ENCODE results near the gene LPCAT1.
"Not testable (repeated sequence)": the region's sequence is repeated elsewhere in the genome, so short reads cannot be mapped to it uniquely, and the experiment has no call there.

Gene LPCAT1

GRCh38 chr5:1440098-1440493 is 83.7 kb downstream of the LPCAT1 start:
- no peak for DNase-seq

DNA sequence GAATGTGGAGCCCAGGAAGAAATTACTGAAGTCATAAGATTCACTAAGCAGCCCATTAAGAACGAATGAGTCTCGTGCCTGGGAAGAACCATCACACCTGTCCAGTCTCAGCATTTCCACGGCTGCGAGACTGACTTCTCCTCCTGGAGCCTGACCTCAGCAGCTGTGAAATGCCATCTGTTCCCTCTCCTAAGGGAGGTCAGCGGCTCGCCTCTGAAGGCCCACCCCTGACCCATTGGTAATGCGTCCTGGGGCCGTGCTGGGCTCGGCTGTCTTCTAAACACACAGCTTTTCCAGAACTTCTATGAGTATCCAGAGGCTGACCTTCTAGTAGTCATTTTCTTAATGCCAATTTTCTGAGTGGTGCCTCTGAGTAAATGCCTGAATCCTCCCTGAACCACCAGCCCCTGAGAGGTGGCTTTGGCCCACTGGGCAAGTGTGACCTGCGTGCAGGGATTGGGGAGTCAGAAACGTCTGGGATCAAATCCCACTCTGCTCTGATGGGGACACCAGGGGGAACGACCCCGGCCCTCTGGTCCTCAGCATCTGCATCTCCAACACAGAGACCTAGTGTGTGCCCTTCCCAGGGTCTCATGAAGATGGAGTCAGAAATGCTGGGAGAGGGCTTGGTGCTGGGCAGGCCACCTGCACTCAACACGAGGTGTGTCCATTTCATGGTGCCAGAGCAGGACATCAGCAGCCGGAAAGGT is 84.2 kb downstream of the LPCAT1 start:
- DNase-seq, result no peak

GRCh38 chr5:1438871-1439270 is 84.9 kb downstream of the LPCAT1 start:
- DNase-seq, result no peak

- DNase-seq, result no peak
Observed at GRCh38 chr5:1437876-1438559, 85.7 kb downstream of the LPCAT1 start.

DNA sequence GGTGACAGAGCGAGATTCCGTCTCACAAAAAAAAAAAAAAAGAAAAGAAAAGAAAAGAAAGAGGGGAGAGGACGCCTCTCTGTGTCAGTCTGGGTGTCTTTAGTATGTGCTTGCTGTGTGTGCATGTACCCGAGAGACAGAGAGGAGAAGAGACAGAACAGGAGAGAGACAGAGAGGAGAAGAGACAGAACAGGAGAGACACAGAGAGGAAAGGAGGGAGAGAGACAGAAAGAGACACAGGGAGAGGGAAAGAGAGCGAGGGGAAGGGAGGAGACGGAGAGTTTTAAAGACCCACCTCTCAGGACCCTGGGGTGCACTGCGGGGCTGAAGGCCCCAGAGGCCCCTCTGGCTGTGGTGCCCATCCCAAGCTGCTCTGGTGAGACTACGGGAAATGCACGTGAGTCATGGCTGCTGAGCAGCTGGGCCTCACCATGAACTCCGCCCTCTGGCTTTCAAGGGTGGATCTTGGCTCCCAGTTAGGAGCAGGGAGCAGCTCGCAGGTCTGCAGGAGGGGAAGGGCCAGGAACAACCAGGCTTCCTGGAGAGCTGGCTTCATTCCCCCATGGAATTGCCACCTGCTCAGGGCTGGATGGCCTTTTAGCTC is 86.4 kb downstream of the LPCAT1 start:
- no peak for DNase-seq

GRCh38 chr5:1436681-1437080 is 87.1 kb downstream of the LPCAT1 start:
- DNase-seq, result no peak

DNA sequence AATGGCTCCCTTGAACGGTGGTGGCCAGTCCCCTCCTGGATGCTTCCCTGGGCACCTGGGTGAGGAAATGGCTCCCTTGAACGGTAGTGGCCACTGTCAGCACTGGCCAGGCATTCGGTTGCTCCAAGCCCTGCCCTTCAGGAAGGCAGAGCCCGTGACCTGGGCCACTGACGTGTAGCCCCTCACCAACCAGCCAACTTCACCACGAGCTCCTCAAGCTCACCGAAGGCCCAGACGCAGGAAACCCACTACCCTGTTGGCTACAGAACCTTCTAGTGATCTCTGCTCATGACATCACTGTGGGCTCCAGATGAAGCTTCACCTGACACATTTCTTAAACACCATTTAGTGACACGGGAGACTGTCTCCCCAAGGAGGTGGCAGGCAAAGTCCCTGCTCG is 87.7 kb downstream of the LPCAT1 start:
- no peak for DNase-seq

DNA sequence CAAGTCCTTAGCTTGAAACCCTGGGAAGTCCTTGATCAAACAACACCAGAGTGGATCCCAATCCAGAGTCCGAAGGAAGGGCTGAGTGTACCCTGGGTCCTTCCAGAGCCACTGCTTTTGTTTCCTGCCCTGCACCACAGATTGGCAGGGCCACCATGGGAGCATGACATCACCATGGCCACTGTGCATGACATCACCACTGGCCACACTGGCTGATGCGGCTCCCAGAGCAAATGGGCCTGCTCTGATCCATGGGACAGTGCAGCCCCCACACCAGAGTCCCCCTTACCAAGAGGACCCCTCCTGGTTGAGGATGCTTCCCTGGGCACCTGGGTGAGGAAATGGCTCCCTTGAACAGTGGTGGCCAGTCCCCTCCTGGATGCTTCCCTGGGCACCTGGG is 88.4 kb downstream of the LPCAT1 start:
- no peak for DNase-seq

DNA sequence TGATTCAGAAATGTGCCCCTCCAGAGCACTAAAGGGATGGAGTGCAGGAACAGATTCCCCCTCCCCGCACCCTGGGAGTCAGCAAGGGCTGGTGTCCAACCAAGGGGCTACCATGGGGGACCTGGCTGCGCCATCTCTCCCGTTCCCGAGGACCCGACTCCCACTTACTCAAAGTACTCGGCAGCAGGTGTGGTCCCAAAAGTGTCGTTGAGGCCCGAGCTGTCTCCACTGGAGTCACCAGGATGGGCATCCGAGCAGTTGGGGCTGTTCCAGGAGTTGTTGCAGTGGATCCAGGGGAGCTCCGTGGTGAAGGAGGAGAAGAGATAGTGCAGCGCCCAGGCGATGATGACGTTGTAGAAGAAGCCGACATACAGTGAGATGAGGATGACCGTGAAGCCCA is 91.5 kb downstream of the LPCAT1 start:
- DNase-seq, result no peak

DNA sequence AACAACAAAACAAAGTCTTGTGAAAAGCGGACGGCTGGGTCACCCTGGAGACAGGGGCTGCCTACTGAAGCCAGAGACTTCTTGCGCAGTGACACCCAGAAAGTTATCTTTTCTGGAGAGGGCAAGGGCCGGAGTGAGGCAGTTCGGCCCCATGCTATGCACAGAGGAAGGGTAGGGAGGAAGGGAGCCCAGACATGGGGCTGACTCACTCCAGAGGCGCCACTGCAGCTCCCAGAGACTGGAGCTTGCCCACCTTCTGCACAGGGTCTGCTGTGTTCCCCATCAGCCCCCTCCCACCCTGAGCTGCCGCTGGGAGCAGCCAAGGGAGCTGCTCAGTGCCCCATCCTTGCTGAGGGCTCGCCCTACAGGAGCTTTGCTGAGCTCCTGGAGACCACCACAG is 91.9 kb downstream of the LPCAT1 start:
- no peak for DNase-seq

DNA sequence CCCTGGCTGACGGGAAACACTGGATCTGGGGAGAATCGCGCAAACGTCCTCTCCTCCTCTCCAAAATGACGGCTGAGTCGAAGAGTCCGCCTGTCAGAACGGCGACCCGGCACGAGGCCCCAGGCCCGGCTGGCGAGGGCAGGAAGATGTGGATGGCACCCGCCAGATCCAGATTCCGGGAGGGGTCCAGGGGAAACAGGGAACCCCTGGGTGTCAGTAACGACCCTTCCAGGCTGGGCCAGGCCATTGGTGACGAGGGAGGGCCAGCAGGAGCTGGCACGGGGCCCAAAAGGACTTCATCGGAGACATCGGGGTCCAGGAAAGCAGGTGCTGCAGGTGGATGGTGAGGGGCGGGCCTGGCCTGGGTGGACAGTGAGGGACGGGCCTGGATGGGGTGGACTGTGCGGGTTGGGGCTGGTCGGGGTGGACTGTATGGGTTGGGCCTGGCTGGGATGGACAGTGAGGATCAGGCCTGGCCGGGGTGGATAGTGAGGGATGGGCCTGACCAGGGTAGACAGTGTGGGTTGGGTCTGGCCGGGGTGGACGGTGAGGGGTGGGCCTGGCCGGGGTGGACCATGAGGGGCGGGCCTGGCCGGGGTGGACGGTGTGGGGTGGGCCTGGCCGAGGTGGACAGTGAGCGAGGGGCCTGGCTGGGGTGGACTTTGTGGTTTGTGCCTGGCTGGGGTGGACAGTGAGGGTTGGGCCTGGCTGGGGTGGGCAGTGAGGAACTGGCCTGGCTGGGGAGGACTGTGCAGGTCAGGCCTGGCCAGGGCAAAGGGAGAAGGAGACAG is 92.5 kb downstream of the LPCAT1 start:
- no peak for DNase-seq

GRCh38 chr5:1430121-1430795 is 93.5 kb downstream of the LPCAT1 start:
- no peak for DNase-seq

GRCh38 chr5:1429496-1429895 is 94.3 kb downstream of the LPCAT1 start:
- DNase-seq, result no peak

DNA sequence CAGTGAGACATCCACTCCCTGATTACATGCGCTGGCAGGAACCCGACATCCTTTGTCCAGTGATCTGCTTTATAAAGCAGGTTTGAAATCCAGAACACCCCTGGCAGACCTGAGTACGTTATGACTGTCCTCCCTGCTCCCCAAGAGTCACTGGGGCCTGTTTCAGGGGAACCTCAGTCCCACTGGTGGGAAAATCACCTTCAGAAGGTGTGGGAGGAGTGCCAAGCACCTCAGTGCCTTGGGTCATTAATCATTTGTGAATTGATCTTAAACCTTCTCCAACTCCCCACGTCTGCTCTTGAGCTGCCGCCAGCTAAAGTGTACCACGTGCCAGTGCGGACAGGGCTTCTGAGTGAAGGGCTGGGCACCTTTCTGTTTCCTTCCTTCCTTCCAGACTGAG is 94.7 kb downstream of the LPCAT1 start:
- no peak for DNase-seq

DNA sequence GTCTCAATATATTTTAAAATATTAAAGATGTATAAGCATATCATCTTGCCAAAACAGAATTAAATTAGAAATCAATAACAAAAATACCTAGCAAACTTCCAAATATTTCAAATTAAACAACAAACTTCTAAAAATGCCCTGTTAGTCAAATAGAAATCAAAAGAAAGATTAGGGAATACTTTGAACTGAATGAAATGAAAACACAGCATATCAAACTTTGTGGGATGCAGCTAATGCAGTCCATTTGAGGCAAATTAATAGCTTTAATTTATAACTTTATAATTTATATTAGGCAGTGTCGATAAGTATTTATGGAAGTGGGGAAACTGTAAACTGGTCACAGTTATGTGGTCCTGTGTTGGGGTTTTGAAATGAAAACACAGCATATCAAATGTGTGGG is 95.7 kb downstream of the LPCAT1 start:
- no peak for DNase-seq

DNA sequence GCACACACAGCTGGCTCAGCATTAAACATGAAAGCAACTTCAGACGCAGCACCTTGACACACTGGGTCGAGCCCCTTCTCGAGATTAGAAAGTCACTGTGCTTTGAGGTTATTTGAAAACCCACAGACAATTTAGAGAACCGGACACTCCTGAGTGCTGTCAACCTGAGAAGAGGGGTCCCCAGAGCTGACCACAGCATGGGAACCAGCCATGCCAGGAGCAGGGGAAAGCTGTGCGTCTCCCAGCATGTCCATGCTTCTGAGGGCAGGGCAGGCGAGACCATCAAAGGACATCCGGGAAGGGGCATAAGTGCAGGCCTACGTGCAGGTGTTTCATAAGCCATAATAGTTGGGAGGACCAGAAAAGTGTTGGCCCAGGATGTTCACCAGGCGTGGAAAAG is 99.0 kb downstream of the LPCAT1 start:
- no peak for DNase-seq

GRCh38 chr5:1423901-1424603 is 99.7 kb downstream of the LPCAT1 start:
- DNase-seq, result no peak

GRCh38 chr5:1422522-1422921 is 101.2 kb downstream of the LPCAT1 start:
- DNase-seq, result not testable (repeated sequence)

GRCh38 chr5:1421521-1422341 is 102.0 kb downstream of the LPCAT1 start:
- DNase-seq, result no peak

- no peak for DNase-seq
Observed at GRCh38 chr5:1420211-1421195, 103.3 kb downstream of the LPCAT1 start.
